DOHH2 (cell line): ENCODE data around the gene FAM168B.

Experiments used
- CTCF ChIP-seq: fragments of 200-600 bp; sonication (generic); IDR thresholded peaks from one replicate; pipeline ENCODE4 v1.5.1; 2014; ENCODE audit warnings: antibody characterized with exemption, mild to moderate bottlenecking, low read depth, low read length; ENCODE audit not compliant: poor library complexity, severe bottlenecking
- EZH2phosphoT487 ChIP-seq: fragments of 200-600 bp; sonication (generic); IDR thresholded peaks from 2 replicates; pipeline ENCODE4 v1.6.1; 2017; ENCODE audit warnings: borderline replicate concordance, mild to moderate bottlenecking, antibody characterized with exemption, low read length, moderate library complexity, mixed read lengths

- TF ChIP-seq CTCF (no peak), EZH2phosphoT487 (no peak)
Observed at GRCh38 chr2:131064589-131065512, 28.4 kb downstream of the FAM168B start.
